Measurements from ENCODE around the gene CPEB1.
A peak's percentile ranks its signal among the peaks of the same experiment; 100 is the strongest.
"Not testable (repeated sequence)": the region's sequence is repeated elsewhere in the genome, so short reads cannot be mapped to it uniquely, and the experiment has no call there.

CPEB1 gene

GRCh38 chr15:82649226-82649999 is 2.2 kb upstream of the CPEB1 start:
- Histone ChIP-seq H3K27ac (ENCODE audit: low read depth, low read length) (no peak overlapping the region), H3K36me3 (ENCODE audit: control insufficient read depth, insufficient read depth, low read length) (no peaks in the 10 kb centered on the region), H3K9me3 (ENCODE audit: control insufficient read depth, insufficient read depth, low read depth, low read length) (no peaks in the 10 kb centered on the region), H3K4me3 (ENCODE audit: low read depth, low read length) (no peak overlapping the region), H3K27me3 (ENCODE audit: control insufficient read depth, insufficient read depth, low read length) (peaks cover 65% of the 10 kb centered on the region), H3K4me1 (ENCODE audit: control insufficient read depth, insufficient read depth, low read length) (peaks cover 10% of the 10 kb centered on the region), H3K9ac (ENCODE audit: low read length) (no peak overlapping the region)

- Histone ChIP-seq H3K4me3 (ENCODE audit: low read depth, low read length) (peak overlapping the region; percentile 50), H3K27me3 (ENCODE audit: control insufficient read depth, insufficient read depth, low read length) (peaks cover 62% of the 10 kb centered on the region), H3K4me1 (ENCODE audit: control insufficient read depth, insufficient read depth, low read length) (peaks cover 10% of the 10 kb centered on the region), H3K9ac (ENCODE audit: low read length) (no peak overlapping the region), H3K36me3 (ENCODE audit: control insufficient read depth, insufficient read depth, low read length) (no peaks in the 10 kb centered on the region), H3K9me3 (ENCODE audit: control insufficient read depth, insufficient read depth, low read depth, low read length) (no peaks in the 10 kb centered on the region), H3K27ac (ENCODE audit: low read depth, low read length) (no peak overlapping the region)
Observed at GRCh38 chr15:82648257-82649103, 1.3 kb upstream of the CPEB1 start.

- peak overlapping the region; percentile 50 for H3K4me3 ChIP-seq (ENCODE audit: low read depth, low read length)
- H3K9ac ChIP-seq (ENCODE audit: low read length) = no peak overlapping the region
- H3K4me1 ChIP-seq (ENCODE audit: control insufficient read depth, insufficient read depth, low read length) = peaks cover 10% of the 10 kb centered on the region
- peaks cover 62% of the 10 kb centered on the region for H3K27me3 ChIP-seq (ENCODE audit: control insufficient read depth, insufficient read depth, low read length)
- H3K9me3 ChIP-seq (ENCODE audit: control insufficient read depth, insufficient read depth, low read depth, low read length) = no peaks in the 10 kb centered on the region
- H3K27ac ChIP-seq (ENCODE audit: low read depth, low read length) = no peak overlapping the region
- H3K36me3 ChIP-seq (ENCODE audit: control insufficient read depth, insufficient read depth, low read length) = no peaks in the 10 kb centered on the region
Observed at GRCh38 chr15:82647835-82648256, 683 bp upstream of the CPEB1 start.

- no peak overlapping the region for H3K27ac ChIP-seq (ENCODE audit: low read depth, low read length)
- peak overlapping the region; percentile 50 for H3K4me3 ChIP-seq (ENCODE audit: low read depth, low read length)
- no peaks in the 10 kb centered on the region for H3K36me3 ChIP-seq (ENCODE audit: control insufficient read depth, insufficient read depth, low read length)
- H3K9me3 ChIP-seq (ENCODE audit: control insufficient read depth, insufficient read depth, low read depth, low read length) = no peaks in the 10 kb centered on the region
- H3K9ac ChIP-seq (ENCODE audit: low read length) = no peak overlapping the region
- peaks cover 62% of the 10 kb centered on the region for H3K27me3 ChIP-seq (ENCODE audit: control insufficient read depth, insufficient read depth, low read length)
- peaks cover 11% of the 10 kb centered on the region for H3K4me1 ChIP-seq (ENCODE audit: control insufficient read depth, insufficient read depth, low read length)
Observed at GRCh38 chr15:82646250-82647044, 716 bp downstream of the CPEB1 start.

GRCh38 chr15:82644967-82645852 is 2.0 kb downstream of the CPEB1 start:
- not testable (repeated sequence) for H3K27ac ChIP-seq (ENCODE audit: low read depth, low read length); H3K9me3 ChIP-seq (ENCODE audit: control insufficient read depth, insufficient read depth, low read depth, low read length); H3K4me3 ChIP-seq (ENCODE audit: low read depth, low read length); H3K9ac ChIP-seq (ENCODE audit: low read length); H3K36me3 ChIP-seq (ENCODE audit: control insufficient read depth, insufficient read depth, low read length)
- H3K4me1 ChIP-seq (ENCODE audit: control insufficient read depth, insufficient read depth, low read length) = peaks cover 15% of the 10 kb centered on the region
- peaks cover 60% of the 10 kb centered on the region for H3K27me3 ChIP-seq (ENCODE audit: control insufficient read depth, insufficient read depth, low read length)

- H3K9me3 ChIP-seq (ENCODE audit: control insufficient read depth, insufficient read depth, low read depth, low read length) = no peaks in the 10 kb centered on the region
- H3K4me3 ChIP-seq (ENCODE audit: low read depth, low read length) = no peak overlapping the region
- H3K4me1 ChIP-seq (ENCODE audit: control insufficient read depth, insufficient read depth, low read length) = peaks cover 15% of the 10 kb centered on the region
- peaks cover 53% of the 10 kb centered on the region for H3K27me3 ChIP-seq (ENCODE audit: control insufficient read depth, insufficient read depth, low read length)
- no peaks in the 10 kb centered on the region for H3K36me3 ChIP-seq (ENCODE audit: control insufficient read depth, insufficient read depth, low read length)
- H3K27ac ChIP-seq (ENCODE audit: low read depth, low read length) = no peak overlapping the region
- no peak overlapping the region for H3K9ac ChIP-seq (ENCODE audit: low read length)
Observed at GRCh38 chr15:82643992-82644391, 3.2 kb downstream of the CPEB1 start.

- H3K27me3 ChIP-seq (ENCODE audit: control insufficient read depth, insufficient read depth, low read length) = peaks cover 47% of the 10 kb centered on the region
- no peaks in the 10 kb centered on the region for H3K36me3 ChIP-seq (ENCODE audit: control insufficient read depth, insufficient read depth, low read length)
- H3K9ac ChIP-seq (ENCODE audit: low read length) = no peak overlapping the region
- no peaks in the 10 kb centered on the region for H3K9me3 ChIP-seq (ENCODE audit: control insufficient read depth, insufficient read depth, low read depth, low read length)
- H3K4me3 ChIP-seq (ENCODE audit: low read depth, low read length) = no peak overlapping the region
- H3K27ac ChIP-seq (ENCODE audit: low read depth, low read length) = no peak overlapping the region
- H3K4me1 ChIP-seq (ENCODE audit: control insufficient read depth, insufficient read depth, low read length) = peaks cover 15% of the 10 kb centered on the region
Observed at GRCh38 chr15:82642656-82643055, 4.5 kb downstream of the CPEB1 start.

- H3K9me3 ChIP-seq (ENCODE audit: control insufficient read depth, insufficient read depth, low read depth, low read length) = no peaks in the 10 kb centered on the region
Observed at GRCh38 chr15:82641129-82641798, 5.9 kb downstream of the CPEB1 start.

GRCh38 chr15:82640672-82641071 is 6.5 kb downstream of the CPEB1 start:
- H3K9me3 ChIP-seq (ENCODE audit: control insufficient read depth, insufficient read depth, low read depth, low read length) = no peaks in the 10 kb centered on the region
- no peaks in the 10 kb centered on the region for H3K36me3 ChIP-seq (ENCODE audit: control insufficient read depth, insufficient read depth, low read length)
- H3K27me3 ChIP-seq (ENCODE audit: control insufficient read depth, insufficient read depth, low read length) = peaks cover 35% of the 10 kb centered on the region
- peaks cover 5% of the 10 kb centered on the region; the same call in 1 of the 2 replicates for H3K4me1 ChIP-seq (ENCODE audit: control insufficient read depth, insufficient read depth, low read length)
- H3K27ac ChIP-seq (ENCODE audit: low read depth, low read length) = no peak overlapping the region
- no peak overlapping the region for H3K9ac ChIP-seq (ENCODE audit: low read length)
- H3K4me3 ChIP-seq (ENCODE audit: low read depth, low read length) = no peak overlapping the region

More at GRCh38 chr15:82641129-82641798, 5.9 kb downstream of the CPEB1 start:
- Histone ChIP-seq H3K36me3 (ENCODE audit: control insufficient read depth, insufficient read depth, low read length) (no peaks in the 10 kb centered on the region), H3K4me3 (ENCODE audit: low read depth, low read length) (no peak overlapping the region), H3K4me1 (ENCODE audit: control insufficient read depth, insufficient read depth, low read length) (peaks cover 8% of the 10 kb centered on the region), H3K27ac (ENCODE audit: low read depth, low read length) (no peak overlapping the region), H3K27me3 (ENCODE audit: control insufficient read depth, insufficient read depth, low read length) (peaks cover 39% of the 10 kb centered on the region), H3K9ac (ENCODE audit: low read length) (no peak overlapping the region)

GRCh38 chr15:82635798-82636197 is 11.4 kb downstream of the CPEB1 start:
- Histone ChIP-seq H3K4me1 (ENCODE audit: control insufficient read depth, insufficient read depth, low read length) (no peaks in the 10 kb centered on the region; the same call in 1 of the 2 replicates), H3K27ac (ENCODE audit: low read depth, low read length) (no peak overlapping the region), H3K9me3 (ENCODE audit: control insufficient read depth, insufficient read depth, low read depth, low read length) (no peaks in the 10 kb centered on the region), H3K4me3 (ENCODE audit: low read depth, low read length) (no peak overlapping the region), H3K36me3 (ENCODE audit: control insufficient read depth, insufficient read depth, low read length) (no peaks in the 10 kb centered on the region), H3K9ac (ENCODE audit: low read length) (no peak overlapping the region), H3K27me3 (ENCODE audit: control insufficient read depth, insufficient read depth, low read length) (peaks cover 23% of the 10 kb centered on the region)
